GM23338 (cell line): ENCODE results near the gene LRP1B.

ENCODE experiments used
- CREB1 ChIP-seq: fragments of 250-450 bp; sonication (Bioruptor Pico); IDR thresholded peaks from 2 replicates; pipeline ENCODE4 v1.5.0; 2020; ENCODE audit warnings: low read depth, mild to moderate bottlenecking, moderate library complexity
- CTCF ChIP-seq, 2 experiments: fragments of 200-600 bp in 1 of 2; sonication (generic) in 1 of 2; conservative IDR thresholded peaks; 2 replicates each; pipeline versions ENCODE4 v1.5.1 to v1.6.1; 2016 to 2017; ENCODE audit warnings: antibody characterized with exemption in 2 of 2, low read depth in 2 of 2, mild to moderate bottlenecking in 2 of 2, moderate library complexity in 1 of 2
- EZH2 ChIP-seq: fragments of 200-600 bp; sonication (generic); IDR thresholded peaks from one replicate; pipeline ENCODE4 v1.8.0; 2017; ENCODE audit warnings: antibody characterized with exemption, mild to moderate bottlenecking, low read depth; ENCODE audit not compliant: unreplicated experiment
- EZH2phosphoT487 ChIP-seq: fragments of 200-600 bp; sonication (generic); IDR thresholded peaks from one replicate; pipeline ENCODE4 v1.8.1; 2018; ENCODE audit warnings: antibody characterized with exemption; ENCODE audit not compliant: unreplicated experiment
- JUNB ChIP-seq: IDR thresholded peaks from one replicate; pipeline ENCODE4 v1.6.1; 2016; ENCODE audit warnings: antibody characterized with exemption; ENCODE audit not compliant: unreplicated experiment
- POLR2AphosphoS5 ChIP-seq: IDR thresholded peaks from 2 replicates; pipeline ENCODE4 v1.6.1; 2016; ENCODE audit warnings: antibody characterized with exemption, low read depth
- REST ChIP-seq: IDR thresholded peaks from one replicate; pipeline ENCODE4 v1.6.1; 2018; ENCODE audit warnings: antibody characterized with exemption; ENCODE audit not compliant: unreplicated experiment
- STAT1 ChIP-seq: IDR thresholded peaks from one replicate; pipeline ENCODE4 v1.6.1; 2016; ENCODE audit warnings: antibody characterized with exemption; ENCODE audit not compliant: unreplicated experiment
- ZNF114 ChIP-seq: fragments of 250-450 bp; sonication (Bioruptor Pico); IDR thresholded peaks from 2 replicates; pipeline ENCODE4 v1.5.0; 2020; ENCODE audit warnings: mild to moderate bottlenecking, moderate library complexity

GRCh38 chr2:141455211-141455826, 675.5 kb downstream of the LRP1B start:
- TF ChIP-seq CTCF (conservative IDR thresholded peaks at IDR 0.05; ENCODE audit: low read depth in 2 of 2), result no peak
- no peak for TF ChIP-seq POLR2AphosphoS5
- TF ChIP-seq EZH2, result no peak
- no peak for TF ChIP-seq CREB1 (CRISPR knock-in tag)
- no peak for TF ChIP-seq REST
- TF ChIP-seq EZH2phosphoT487, result no peak
- no peak for TF ChIP-seq STAT1
- no peak for TF ChIP-seq ZNF114 (CRISPR knock-in tag)
- no peak for TF ChIP-seq JUNB
